Stimulated activated CD4-positive, alpha-beta T cell treated with anti-CD3 and anti-CD28 coated beads, Interleukin-1b, Interleukin-23, amount 100 ng/mL, for 24 hours (primary cell): Measurements from ENCODE around the gene INHA.

Source experiments
- DNase-seq, 4 experiments: peaks; one replicate each; pipeline ENCODE4 v3.0.0-alpha.2; 2020; ENCODE audit warnings: low read depth in 4 of 4, low spot score in 1 of 4

Gene INHA

DNA sequence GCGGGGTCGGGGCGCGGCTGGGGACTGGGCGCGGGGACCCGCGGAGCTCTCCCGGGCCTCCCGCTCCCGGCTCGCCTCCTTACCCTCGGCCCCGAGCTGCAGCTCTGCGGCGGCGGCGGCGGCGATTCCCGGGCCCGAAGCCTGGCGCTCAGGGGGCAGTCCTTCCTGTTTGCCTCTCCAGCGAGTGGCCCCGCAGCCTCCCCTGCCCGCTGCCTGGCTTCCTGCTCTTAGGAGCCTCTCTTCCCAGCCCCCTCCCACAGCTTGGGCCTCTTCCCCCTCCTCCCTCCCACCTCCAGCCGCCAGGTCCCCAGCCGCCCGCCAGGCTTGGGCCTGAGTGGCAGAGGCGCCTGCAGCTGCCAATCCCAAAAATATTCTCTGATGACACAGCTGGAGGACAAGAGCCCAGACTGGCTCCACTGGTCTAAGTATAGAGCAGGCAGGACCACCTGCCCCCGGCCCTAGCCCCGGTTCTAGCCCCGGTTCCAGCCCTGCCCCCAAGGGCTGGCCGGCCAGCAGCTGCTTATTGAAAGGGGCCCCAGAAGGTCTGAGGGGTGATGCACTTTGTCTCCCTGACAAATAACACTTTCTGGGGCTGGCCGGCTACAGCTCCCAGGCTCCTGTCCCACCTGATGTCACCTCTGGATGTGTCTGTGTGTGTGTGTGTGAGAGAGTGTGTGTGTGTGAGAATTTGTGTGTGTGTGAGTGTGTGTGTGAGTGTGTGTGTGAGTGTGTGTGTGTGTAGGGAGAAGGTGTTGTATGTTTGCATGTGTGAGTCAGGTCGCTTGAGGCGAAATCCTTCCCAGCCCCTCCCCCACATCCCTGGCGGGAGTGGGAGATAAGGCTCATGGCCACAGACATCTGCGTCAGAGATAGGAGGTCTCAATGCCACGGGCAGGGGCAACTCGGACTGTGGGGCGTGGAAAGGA is 536 bp upstream of the INHA start, which contains the start of gene OBSL1:
OBSL1 (minus strand) TSS at position 229 of the 926 bp plus-strand sequence. CDS start 307 bp downstream, outside the sequence.
- no peak for DNase-seq

DNA sequence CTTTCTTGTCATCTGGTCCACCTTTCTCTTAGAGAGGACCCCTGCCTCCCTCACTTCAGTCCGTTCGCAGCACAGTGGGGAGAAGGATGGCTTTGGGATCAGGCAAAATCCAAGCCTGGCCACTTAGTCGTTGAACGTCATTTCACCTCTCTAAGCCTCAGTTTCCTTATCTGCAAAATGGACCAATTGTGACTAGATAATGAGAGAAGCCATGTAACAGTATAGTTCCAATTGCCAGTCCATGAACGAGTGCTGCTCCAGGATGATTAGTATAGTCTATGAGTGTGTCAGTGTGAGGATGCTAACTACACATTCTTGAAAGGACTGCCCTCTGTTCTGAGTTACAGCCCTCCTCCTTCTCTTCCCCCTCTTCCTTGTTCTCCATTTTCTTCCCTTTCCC is 1.1 kb downstream of the INHA start:
- DNase-seq: no peak

DNA sequence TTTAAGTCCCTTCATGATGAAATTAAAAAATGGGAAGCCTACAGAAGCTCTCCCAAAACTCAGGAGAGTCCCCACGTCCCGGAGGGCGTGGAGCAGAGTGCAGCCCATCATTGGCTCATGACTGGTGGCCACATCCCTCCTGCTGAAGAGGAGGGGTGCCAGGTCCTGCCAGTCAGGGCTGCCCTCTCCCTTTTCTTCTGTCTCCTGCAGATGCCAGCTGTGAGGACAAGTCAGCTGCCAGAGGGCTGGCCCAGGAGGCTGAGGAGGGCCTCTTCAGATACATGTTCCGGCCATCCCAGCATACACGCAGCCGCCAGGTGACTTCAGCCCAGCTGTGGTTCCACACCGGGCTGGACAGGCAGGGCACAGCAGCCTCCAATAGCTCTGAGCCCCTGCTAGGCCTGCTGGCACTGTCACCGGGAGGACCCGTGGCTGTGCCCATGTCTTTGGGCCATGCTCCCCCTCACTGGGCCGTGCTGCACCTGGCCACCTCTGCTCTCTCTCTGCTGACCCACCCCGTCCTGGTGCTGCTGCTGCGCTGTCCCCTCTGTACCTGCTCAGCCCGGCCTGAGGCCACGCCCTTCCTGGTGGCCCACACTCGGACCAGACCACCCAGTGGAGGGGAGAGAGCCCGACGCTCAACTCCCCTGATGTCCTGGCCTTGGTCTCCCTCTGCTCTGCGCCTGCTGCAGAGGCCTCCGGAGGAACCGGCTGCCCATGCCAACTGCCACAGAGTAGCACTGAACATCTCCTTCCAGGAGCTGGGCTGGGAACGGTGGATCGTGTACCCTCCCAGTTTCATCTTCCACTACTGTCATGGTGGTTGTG is 2.6 kb downstream of the INHA start:
- DNase-seq: no peak

DNA sequence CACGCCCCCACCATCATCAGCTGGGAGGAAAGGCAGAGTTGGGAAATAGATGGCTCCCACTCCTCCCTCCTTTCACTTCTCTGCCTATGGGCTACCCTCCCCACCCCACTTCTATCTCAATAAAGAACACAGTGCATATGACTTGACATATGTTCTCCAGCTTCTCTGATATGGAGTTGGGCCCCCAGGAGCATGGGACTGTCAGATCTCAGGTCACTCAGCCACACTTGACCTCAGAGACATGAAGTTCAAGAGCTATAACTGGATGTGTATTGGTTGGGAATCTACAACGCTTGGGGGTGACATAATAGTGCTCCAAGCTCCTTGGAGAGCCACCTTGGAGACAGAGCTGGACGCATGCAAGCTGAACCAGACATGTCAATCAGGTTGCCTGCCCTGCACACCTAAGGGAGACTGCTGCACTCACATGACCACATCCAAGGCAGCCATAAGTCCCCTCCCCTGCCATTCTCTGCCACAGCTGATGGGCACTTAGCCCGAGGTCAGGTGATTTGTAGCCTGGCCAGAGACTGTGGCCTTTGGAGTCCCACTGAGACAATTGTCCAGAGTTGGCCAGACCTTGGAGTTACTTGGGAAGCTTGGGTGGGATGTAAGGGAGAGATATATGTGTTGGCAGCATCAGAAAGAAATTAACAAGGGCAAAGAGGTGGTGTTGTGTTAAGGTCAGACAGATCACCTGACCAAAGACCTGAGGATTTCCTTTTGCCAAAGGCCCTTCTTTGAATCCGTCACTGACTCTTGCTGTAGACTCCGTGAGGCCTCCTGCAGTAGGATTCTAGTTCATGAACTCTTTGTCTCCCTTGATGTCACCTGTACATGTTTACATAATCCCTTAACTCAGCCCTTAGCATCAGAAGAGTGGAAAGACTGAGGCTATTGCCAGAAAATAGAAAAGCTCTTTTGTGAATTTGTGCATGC is 3.7 kb downstream of the INHA start:
- no peak for DNase-seq

DNA sequence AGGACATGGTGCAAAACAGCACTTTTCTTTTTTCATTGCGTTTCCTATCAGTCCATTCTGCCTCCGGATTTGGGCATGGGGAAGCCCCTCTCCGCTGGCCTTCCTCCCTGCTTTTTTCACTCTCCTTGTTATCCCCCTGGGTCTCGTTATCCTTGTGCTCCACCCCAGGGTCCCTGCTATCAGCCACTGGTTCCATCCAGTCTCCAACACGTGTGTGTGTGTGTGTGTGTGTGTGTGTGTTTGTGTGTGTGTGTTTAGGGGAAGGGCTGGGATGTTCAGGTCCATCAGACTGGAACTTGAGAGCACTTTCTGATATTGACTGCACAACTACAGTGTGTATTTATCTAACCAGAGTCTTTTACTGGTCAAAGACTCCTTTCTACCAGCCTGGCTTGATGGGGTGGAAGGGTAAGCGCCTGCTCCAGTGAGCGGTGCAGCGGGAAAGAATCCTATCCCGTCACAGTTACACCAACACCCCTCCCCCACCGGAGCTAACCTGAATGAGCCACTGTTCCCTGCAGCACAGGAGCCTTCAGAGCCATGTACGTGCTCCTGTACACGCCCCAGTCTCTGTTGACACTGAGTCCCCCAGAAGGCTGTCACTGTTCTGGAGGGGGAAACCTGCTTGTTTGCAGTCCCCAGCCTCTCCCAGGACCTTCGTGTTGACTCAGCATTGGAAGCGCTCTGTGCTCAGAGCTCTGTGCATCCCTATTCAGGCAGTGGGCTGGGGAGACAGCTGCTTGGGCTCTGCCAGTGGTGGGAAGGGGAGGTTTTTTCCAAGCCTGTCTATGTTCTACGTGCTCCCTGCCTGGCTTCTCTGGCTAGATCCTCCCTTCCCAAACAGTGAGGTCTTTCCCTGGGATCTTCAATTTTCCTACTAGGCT is 4.6 kb downstream of the INHA start:
- DNase-seq: no peak

DNA sequence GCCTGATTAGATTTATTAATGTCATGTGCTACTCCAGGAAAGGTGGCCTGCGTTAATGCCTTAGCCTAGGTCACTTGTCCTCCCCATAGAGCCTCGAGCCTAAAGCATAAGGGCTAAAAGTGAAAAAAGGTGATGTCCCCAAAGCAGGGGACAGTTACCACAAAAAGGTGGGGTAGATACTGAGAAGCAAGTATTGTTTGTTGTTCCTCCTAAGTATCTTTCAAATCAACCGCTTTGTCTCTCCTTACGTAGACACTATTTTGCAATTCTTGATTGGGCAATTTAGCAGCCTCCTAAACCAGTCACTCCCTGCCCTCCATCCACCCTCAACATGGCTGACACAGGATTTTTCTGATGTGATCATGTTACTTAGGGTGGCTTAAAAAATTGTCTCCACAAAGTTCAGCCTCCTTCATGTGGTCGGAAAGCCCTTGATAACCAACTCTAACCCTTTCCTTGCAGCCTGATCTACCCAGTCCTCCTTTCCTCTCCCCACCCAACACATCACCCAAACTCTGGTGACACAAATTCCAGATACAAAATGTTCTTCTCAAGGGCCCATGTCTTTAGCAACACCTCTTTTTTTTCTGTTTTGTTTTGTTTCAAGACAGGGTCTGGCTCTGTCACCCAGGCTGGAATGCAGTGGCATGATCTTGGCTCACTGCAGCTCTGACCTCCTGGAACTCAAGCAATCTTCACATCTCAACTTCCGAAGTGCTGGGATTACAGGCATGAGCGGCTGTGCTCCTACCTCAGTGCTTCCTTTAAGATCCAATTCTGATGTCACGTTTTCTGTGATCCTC is 6.9 kb downstream of the INHA start:
- DNase-seq: no peak

DNA sequence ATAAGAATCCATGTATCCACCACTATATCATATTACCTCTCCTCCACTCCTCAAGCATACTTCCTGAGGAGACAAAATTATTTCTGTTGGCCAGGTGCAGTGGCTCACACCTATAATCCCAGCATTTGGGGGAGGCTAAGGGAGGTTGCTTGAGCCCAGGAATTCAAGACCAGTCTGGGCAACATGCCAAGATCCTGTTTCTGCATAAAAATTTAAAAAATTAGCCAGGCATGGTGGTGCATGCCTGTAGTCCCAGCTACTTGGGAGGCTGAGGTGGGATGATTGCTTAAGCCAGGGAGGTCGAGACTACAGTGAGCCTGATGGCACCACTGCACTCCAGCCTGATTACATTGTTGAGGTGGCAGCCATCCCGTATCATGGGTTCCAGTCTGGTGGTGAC is 9.2 kb downstream of the INHA start:
- DNase-seq: no peak

DNA sequence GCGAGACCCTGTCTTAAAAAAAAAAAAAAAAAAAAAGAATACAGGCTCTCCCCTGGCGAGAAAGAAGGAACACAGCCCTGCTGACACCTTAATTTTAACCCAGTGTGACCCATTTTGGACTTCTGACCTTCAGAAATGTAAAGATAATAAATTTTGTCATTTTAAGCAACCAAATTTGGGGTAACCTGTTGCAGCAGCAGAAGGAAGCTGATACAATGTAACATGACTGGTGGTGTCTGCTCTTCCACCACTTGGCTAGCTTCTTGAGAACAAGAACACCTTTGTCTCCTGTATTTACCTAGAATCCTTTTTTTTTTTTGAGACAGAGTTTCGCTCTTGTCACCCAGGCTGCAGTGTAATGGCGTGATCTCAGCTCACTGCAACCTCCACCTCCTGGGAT is 19.0 kb downstream of the INHA start:
- no peak for DNase-seq

DNA sequence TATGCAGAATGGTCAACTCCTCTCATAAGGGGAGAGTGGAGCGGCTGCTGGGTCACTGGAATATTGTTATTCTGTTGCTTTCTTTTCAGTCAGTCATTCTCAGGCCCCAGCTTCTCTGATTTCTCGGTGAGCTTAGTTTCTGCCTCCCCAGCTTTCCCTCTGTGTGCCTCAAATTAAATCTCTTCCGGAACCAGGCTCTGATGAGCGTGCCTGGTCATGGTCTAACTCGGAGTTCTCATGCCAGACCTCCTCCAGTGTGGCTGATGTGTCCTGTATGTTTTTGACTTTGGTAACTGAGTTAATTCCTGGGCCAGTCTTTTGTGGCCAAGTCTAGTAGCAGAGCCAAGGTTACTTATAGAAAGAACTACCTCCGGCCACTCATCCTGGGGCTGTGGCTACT is 20.6 kb downstream of the INHA start:
- no peak for DNase-seq

DNA sequence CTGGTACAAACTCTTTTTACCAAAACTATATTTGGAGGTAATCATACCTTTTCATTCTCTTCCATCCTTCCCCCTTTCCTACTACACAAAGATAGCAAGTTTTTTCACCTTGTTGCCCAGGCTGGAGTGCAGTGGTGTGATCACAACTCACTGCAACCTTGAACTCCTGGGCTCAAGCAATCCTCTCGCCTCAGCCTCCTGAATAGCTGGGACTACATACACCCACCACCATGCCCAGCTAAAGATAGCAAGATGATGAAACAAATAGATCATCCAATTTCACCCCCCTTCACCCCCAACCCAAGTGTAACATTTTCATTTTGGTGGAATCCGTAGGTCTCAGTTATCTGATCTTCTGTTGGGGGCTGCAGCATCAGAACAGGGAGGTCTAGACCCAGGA is 21.0 kb downstream of the INHA start:
- DNase-seq: no peak

DNA sequence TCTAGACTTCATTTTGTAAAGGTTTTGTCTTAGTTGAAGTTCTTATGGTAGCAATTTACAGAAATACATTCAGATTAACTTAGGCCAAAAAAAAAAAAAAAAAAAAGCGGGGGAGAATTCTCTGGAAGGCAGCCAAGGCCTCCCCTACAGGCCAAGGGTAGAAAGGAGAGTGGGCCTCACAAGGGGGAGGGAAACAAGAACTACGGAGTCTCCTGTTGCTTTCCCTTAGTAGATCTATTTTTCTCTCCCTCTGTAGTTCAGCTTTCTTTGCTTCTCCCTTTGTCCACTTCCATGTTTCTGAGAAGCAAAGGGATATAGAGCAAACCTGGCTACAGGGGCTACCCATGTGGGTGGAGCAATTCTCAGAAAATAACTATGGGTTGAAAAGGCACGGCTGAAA is 23.1 kb downstream of the INHA start:
- no peak for DNase-seq

DNA sequence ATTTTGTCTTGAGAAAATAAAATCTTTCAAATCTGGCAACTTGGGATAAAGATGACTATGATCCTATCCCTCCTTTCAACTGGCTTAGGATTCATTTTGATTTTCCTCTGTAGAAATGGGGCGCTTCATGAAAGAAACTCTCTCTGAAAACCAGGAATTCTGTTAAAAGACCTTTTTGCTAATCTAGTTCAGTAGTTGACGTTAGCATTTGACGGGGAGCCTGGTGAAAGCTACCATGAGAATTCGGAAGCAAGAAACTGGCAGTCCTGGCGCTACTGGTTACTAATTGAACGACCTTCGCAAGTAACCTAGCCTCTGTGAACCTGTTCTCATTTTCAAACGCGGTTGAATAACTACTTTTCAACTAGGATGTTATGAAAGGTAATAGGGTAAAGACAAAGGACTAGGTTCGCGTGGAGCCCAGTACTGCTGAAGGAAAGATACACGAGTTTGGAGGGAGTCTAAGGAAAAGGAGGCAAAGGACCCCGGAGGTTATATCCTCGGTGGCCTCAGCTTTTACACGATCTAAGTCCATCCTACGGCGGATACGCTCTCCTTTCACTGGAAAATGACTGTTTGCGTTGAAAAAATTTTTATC is 24.9 kb downstream of the INHA start:
- DNase-seq: no peak

DNA sequence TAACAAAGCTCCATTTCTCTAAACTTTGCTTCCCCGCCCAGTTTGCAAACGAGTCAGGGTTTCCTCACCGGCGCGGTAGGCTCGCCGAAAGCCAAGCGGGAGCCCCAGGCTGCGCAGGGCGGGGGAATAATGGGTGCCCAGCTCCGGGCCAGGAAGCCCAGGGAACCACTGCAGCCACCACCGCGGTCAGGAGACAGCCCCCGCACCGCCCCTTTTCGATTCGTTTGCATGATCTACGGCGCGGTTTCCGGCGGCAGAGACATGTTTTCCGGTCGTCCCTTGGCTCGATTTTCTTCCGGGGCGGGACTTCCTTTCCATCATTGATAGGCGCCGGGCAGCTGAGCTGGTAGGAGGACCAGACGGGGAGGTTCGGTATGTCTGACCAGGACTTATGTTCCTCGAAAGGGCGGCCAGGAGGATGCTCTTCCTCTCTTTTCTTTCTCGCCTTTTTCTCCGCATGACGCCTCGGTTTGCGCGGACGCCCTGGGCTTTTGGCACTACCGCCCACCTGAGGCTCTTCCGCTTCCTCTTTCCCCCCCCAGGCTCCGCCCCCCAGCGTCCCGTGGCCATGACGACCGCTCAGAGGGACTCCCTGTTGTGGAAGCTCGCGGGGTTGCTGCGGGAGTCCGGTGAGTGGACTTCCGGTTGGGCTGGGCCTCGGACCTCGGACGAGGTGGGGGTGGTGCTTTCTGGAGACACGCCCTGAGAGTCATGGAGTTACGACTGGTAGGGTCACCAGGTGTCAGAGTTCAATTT is 25.6 kb downstream of the INHA start, which contains the start of gene STK11IP:
STK11IP (plus strand) TSS at position 306 of the 756 bp plus-strand sequence; CDS start at position 569, 263 bp downstream.
- peak; percentile 85 to 91 (median 86) for DNase-seq

DNA sequence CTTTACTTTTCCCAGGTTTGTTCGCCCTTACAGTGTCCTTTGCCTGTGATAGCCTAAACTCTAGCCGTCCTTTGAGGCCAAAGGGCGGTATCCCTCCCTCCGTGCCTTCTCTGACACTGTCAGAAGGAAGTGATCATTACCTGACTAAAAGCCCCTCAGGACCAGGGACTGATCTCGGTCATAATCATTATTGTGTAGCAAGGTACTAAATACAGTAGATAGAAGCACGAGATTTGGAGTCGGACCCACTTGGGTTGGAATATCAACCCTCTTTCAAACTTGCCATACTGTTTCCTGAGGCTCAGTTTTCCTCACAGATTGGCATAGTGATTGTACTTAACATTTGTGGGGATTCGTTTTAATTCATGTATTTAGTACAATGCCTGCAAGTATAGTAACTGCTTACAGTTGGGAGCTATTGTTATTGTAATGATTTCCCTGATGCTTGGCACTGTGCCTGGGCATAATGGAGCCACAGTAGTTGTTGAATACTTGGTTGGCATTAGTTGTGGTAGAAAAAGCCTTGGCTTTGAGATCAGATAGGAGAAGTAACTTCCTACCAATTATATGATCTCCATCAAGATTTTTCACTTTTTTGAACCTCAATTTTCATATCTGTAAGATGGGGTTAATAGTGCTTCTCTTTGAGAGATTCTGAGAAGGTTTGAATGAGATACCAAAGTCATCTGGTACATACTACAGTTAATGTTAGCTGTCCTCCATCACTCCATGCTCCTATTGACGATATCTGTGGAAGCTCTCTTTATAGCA is 26.4 kb downstream of the INHA start:
- DNase-seq: no peak

DNA sequence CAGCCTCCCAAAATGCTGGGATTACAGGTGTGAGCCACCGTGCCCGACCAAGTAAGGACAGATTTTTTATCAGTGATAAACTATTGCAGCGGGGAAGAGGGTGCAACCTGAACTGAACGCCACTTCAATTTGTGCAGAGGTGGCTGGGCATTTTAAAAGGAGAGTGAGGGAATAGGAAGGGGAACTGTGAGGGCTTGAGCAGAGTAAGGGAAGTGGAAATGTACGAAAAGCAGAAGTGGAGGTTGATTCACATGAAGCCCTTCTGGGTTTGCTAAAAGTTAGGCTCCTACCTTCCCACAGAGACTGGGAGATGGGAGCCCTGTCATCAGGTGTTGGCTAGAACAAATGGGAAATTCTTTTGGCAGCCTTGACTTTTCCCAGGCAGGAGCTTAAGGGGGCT is 31.7 kb downstream of the INHA start:
- DNase-seq: no peak

DNA sequence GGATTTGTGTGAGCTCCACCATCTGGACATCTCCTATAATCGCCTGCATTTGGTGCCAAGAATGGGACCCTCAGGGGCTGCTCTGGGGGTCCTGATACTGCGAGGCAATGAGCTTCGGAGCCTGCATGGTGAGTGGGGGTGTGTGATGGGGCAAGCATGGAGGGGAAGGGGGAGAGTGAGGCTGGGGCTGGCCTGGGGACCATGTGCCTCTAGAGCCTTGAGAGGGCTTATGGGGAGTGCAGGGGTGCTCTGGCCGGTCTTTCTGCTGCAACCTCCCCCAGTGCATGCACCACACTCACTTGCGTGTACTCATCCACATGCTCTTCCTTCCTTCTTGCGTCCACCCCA is 33.5 kb downstream of the INHA start:
- DNase-seq: no peak

DNA sequence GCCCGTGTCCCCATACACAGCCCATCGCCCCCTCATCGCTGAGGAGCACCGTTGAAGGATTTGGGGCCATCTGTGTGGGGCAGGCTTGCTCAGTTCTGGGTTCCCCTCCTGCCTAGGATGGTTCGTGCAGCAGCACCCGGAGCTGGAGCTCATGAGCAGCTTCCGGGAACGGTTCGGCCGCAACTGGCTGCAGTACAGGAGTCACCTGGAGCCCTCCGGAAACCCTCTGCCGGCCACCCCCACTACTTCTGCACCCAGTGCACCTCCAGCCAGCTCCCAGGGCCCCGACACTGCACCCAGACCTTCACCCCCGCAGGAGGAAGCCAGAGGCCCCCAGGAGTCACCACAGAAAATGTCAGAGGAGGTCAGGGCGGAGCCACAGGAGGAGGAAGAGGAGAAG is 35.8 kb downstream of the INHA start:
- no peak for DNase-seq
